DND-41 (cell line): ENCODE data around the gene STPG3.

Experiments
- ATAC-seq: fragments of 200-7000 bp; cut with Tn5 transposase; 3 replicates; pipeline ENCODE4 v1.9.1; 2021; ENCODE audit warnings: low read depth; ENCODE audit not compliant: insufficient read depth
- DNase-seq: peaks from one replicate; pipeline ENCODE4 v3.0.0-alpha.2; 2020
- H2AFZ ChIP-seq: 2 replicates; pipeline ENCODE4 v1.6.0; 2012; ENCODE audit warnings: low read depth, low read length
- H3K27ac ChIP-seq: 2 replicates; pipeline ENCODE4 v1.5.1; 2012; ENCODE audit warnings: low read length, inconsistent platforms
- H3K27me3 ChIP-seq: fragments of 200-600 bp; sonication (generic); 2 replicates; pipeline ENCODE4 v1.6.0; 2012; ENCODE audit warnings: low read length, mild to moderate bottlenecking, inconsistent platforms; ENCODE audit not compliant: insufficient read depth, poor library complexity
- H3K36me3 ChIP-seq: 2 replicates; pipeline ENCODE4 v1.5.1; 2012; ENCODE audit warnings: low read length, inconsistent platforms; ENCODE audit not compliant: insufficient read depth
- H3K4me1 ChIP-seq: 2 replicates; pipeline ENCODE4 v1.5.1; 2012; ENCODE audit warnings: mild to moderate bottlenecking, low read length; ENCODE audit not compliant: insufficient read depth
- H3K4me2 ChIP-seq: 2 replicates; pipeline ENCODE4 v1.6.0; 2012; ENCODE audit warnings: mild to moderate bottlenecking, moderate library complexity, low read length, inconsistent platforms; ENCODE audit not compliant: insufficient read depth
- H3K4me3 ChIP-seq, 2 experiments: fragments of 200-600 bp in 1 of 2; shearing (Covaris generic) in 1 of 2; 2 replicates each; pipeline ENCODE4 v1.5.1; 2012 to 2016; ENCODE audit warnings: inconsistent platforms in 2 of 2, low read length in 2 of 2, mild to moderate bottlenecking in 2 of 2, low read depth in 1 of 2, moderate library complexity in 1 of 2
- H3K79me2 ChIP-seq: 2 replicates; pipeline ENCODE4 v1.6.0; 2012; ENCODE audit warnings: low read length, inconsistent platforms; ENCODE audit not compliant: insufficient read depth
- H3K9ac ChIP-seq: 2 replicates; pipeline ENCODE4 v1.6.0; 2012; ENCODE audit warnings: low read depth, mild to moderate bottlenecking, inconsistent platforms, low read length, moderate library complexity
- H3K9me3 ChIP-seq: 2 replicates; pipeline ENCODE4 v1.5.1; 2012; ENCODE audit warnings: low read length, moderate library complexity, mild to moderate bottlenecking, inconsistent platforms; ENCODE audit not compliant: insufficient read depth, severe bottlenecking
- H4K20me1 ChIP-seq: 2 replicates; pipeline ENCODE4 v1.6.0; 2012; ENCODE audit warnings: low read length; ENCODE audit not compliant: insufficient read depth
- CTCF ChIP-seq: IDR thresholded peaks from 2 replicates; pipeline ENCODE4 v1.5.1; 2012; ENCODE audit warnings: borderline replicate concordance, low read length, moderate library complexity, mild to moderate bottlenecking; ENCODE audit not compliant: poor library complexity, severe bottlenecking; ENCODE audit errors: extremely low read depth
- EZH2 ChIP-seq: IDR thresholded peaks from 3 replicates; pipeline ENCODE4 v1.6.1; 2012; ENCODE audit warnings: borderline replicate concordance, low read depth, mild to moderate bottlenecking, moderate library complexity, low read length, inconsistent platforms; ENCODE audit not compliant: severe bottlenecking

The STPG3 gene

GRCh38 chr9:137270929-137271695 lies 20.0 kb downstream of the STPG3 start:
- peak; percentile 81 for ATAC-seq
- Histone ChIP-seq H3K4me2 (no peak overlapping the region), H4K20me1 (peaks cover 46% of the 10 kb centered on the region), H3K27ac (no peak overlapping the region), H3K9ac (no peak overlapping the region), H3K4me3 (no peak overlapping the region), H3K27me3 (no peaks in the 10 kb centered on the region), H3K79me2 (0 out of 2 replicates have a peak, but pooled peaks cover 2% of the 10 kb centered on the region), H3K36me3 (peaks cover 52% of the 10 kb centered on the region), H3K4me1 (no peaks in the 10 kb centered on the region), H2AFZ (no peak overlapping the region), H3K9me3 (no peaks in the 10 kb centered on the region)
- peak; percentile 71 for DNase-seq
- no peak for TF ChIP-seq EZH2
- no peak for TF ChIP-seq CTCF

- ATAC-seq = no peak
- Histone ChIP-seq H3K27me3 (no peaks in the 10 kb centered on the region), H3K4me3 (no peak overlapping the region), H3K9me3 (no peaks in the 10 kb centered on the region), H3K9ac (no peak overlapping the region), H3K4me2 (no peak overlapping the region), H4K20me1 (peaks cover 46% of the 10 kb centered on the region), H2AFZ (no peak overlapping the region), H3K36me3 (peaks cover 46% of the 10 kb centered on the region), H3K79me2 (0 out of 2 replicates have a peak, but pooled peaks cover 2% of the 10 kb centered on the region), H3K4me1 (no peaks in the 10 kb centered on the region), H3K27ac (no peak overlapping the region)
- DNase-seq = no peak
- TF ChIP-seq CTCF (no peak), EZH2 (no peak)
Observed at GRCh38 chr9:137271696-137272076, 20.6 kb downstream of the STPG3 start.

- no peak overlapping the region for H3K4me2 ChIP-seq
- 0 out of 2 replicates have a peak, but pooled peaks cover 2% of the 10 kb centered on the region for H3K79me2 ChIP-seq
- H2AFZ ChIP-seq = no peak overlapping the region
- H3K27ac ChIP-seq = no peak overlapping the region
- H4K20me1 ChIP-seq = peaks cover 46% of the 10 kb centered on the region
- peaks cover 42% of the 10 kb centered on the region for H3K36me3 ChIP-seq
- H3K4me3 ChIP-seq = no peak overlapping the region
- no peaks in the 10 kb centered on the region for H3K27me3 ChIP-seq
- no peak overlapping the region for H3K9ac ChIP-seq
- H3K9me3 ChIP-seq = no peaks in the 10 kb centered on the region
- TF ChIP-seq CTCF (no peak), EZH2 (no peak)
- ATAC-seq = no peak
- no peaks in the 10 kb centered on the region for H3K4me1 ChIP-seq
- no peak for DNase-seq
Observed at GRCh38 chr9:137272241-137273094, 21.4 kb downstream of the STPG3 start.
